Stomach (tissue), 4 donors: ENCODE results near the gene DAPK2.

Experiments
- EP300 ChIP-seq: sonication (generic); formaldehyde crosslinking; IDR thresholded peaks from one replicate; pipeline ENCODE4 v1.6.1; 2017; ENCODE audit warnings: antibody characterized with exemption
- POLR2A ChIP-seq, 4 donors: fragments of 450-650 bp; IDR thresholded peaks; one replicate each; pipeline ENCODE4 v1.6.1; 2016; ENCODE audit warnings: antibody characterized with exemption in 4 of 4, control low read depth in 2 of 4, mild to moderate bottlenecking in 1 of 4, moderate library complexity in 1 of 4

DNA sequence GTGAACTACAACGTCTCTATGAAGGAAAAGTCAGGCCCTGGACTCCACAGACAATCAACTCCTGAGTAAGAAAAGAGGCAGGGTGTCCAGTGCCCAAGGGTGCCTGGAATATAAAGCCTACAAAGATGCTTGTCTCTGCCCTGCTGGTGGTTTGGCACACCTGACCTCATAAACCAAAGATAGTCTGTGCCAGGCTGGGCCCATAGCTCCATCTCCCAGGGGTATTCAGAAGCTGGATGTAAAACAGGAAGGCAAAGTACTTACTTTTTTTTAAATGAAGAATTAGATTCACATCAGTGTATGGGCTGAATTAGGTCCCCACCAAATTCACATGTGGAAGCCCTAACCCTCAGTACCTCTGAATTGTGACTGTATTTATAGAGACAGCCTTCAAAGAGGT is 146.0 kb downstream of the DAPK2 start:
- no peak for TF ChIP-seq POLR2A (IDR thresholded peaks at IDR 0.05)
- TF ChIP-seq EP300, result no peak
